ENCODE measurements around the gene SNTG2.
"Not testable (repeated sequence)": the region's sequence is repeated elsewhere in the genome, so short reads cannot be mapped to it uniquely, and the experiment has no call there.

The SNTG2 gene

DNA sequence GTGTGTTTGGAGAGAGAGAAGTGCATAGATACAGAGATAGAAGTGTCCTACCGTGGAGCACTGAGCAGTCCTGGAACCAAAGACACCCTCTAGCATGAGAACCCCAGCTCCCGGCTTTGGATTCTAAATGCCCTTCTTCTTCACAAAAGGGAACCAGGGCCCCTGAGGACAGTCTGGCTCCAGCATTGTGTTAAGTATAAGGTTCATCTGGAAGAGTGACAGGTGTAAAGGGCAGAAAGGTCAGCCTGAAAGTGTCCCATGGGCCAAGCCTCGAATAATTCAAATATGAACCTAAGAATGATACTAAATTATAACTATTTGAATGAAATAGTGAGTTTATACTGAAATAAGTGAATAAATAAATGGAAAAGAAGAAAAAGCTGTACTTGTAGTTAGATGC is 109.7 kb downstream of the SNTG2 start:
- DNase-seq: no peak

DNA sequence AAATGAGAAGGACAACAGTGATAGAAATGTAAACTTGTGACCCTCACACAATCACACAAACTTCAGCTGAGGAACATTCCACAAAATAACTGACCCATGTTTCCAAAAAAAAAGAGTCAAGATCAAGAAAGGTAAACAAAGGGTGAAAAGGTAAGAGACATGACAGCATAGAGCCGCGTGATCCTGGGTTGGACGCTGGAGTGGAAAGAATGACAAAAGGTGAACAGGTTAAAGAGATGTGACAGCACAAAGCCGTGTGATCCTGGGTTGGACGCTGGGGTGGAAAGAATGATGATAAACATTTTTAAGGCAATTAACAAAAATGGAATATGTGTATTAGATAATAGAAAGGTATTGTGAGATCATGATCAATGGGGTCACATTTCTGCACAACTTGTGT is 110.3 kb downstream of the SNTG2 start:
- DNase-seq: no peak

DNA sequence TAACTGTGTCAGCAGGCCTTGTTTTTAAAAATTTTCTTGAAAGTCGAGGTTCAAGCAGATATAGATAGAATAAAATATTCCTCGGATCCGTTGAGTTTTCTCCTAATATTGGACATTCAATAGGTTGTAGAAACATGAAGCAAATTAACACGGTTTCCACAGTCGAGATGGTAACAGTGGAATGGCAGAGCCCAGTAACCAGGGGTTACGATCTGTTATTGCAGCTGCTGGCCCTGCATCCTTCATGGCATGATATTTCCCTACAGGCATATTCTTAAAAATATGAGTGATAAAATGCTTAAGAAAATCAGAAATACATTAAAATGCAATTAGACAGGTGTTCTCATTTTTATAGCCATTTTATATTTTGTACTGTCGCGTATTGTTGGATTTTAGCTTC is 117.6 kb downstream of the SNTG2 start:
- no peak for DNase-seq

DNA sequence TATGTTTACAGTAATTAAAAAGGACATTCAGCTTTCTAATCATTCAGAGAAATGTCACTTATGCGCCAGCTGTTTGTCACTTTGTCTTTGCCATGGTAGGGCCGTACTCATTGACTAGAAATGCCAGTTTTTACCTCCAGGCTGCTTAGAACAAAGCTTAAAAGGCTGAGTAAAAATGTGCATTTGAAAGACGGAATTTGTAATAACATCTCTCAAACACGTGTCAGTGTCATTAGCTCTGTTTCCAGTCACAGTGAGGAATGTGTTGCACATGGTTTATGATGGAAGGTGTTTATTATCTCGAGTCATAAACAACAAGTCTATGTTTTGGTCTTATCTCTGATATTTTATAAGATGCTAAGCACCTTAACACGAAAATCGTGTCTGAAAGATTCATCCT is 118.2 kb downstream of the SNTG2 start:
- DNase-seq: no peak

DNA sequence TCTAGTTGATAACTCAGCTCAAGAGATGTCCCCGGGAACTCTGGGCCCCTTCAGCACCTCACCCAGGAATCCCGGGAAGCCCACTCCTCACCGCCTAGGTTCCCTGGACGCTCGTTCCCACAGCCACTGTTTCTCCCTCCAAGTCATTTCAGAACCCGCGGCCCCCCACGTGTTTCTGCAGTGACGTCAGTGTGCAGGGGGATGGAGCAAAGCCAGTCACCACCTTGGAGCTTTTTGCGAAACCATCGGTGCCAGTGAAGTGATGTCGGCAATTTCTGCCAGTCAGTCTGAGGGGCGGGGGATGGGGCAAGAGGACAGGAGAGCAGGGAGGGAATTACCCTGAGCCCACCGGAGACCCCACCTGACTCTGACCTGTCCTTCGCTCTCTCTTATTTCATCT is 119.2 kb downstream of the SNTG2 start:
- DNase-seq: no peak

DNA sequence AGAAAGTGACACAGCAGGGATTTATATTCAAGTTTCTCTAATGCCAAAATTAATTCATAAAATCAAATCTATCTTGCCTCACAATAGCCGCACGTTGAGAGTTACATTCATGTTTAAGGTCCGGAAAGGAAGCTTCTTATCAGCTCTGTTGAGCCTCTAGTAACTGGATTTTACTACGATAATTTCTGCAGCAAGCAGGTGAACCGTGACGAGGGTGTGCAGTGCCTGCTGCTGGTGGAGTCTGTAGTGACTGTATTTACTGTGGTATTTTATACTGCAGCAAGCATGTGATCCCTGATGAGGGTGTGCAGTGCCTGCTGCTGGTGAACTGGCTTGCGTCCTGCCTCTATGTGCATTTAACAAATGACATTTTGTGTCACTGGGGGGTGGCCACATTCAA is 120.0 kb downstream of the SNTG2 start:
- no peak for DNase-seq

DNA sequence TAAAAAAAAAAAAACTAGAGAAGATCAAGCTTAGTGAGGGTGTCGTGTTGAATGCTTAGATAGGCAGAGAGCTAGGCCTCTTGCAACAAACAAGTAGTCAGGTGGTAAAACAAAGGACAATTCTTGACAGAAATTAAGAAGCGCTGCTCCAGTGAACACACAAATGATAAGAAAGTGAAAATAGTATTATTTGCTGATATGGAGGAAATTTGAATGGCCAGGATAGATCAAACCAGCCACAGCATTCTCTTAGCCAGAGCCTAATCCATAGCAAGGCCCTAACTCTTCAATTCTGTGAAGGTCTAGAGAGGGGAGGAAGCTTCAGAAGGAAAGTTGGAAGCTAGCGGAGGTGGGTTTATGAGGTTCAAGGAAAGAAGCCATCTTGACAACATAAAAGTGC is 121.0 kb downstream of the SNTG2 start:
- DNase-seq: no peak

DNA sequence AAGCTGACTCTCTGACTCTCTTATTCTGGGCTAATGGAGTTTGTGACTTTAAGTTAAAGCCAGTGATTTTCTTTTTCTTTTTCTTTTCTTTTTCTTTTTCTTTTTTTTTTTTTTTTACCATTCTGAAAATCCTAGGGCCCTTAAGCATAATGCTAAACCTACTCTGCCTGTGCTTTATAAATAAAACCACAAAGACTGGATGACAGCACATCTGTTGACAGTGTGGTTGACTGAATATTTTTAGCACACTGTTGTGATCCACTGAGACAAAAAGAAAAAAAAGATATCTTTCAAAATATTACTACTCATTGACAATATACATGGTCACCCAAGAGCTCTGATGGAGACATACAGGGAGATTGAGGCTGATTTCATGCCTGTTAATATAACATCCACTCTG is 121.6 kb downstream of the SNTG2 start:
- DNase-seq: no peak

DNA sequence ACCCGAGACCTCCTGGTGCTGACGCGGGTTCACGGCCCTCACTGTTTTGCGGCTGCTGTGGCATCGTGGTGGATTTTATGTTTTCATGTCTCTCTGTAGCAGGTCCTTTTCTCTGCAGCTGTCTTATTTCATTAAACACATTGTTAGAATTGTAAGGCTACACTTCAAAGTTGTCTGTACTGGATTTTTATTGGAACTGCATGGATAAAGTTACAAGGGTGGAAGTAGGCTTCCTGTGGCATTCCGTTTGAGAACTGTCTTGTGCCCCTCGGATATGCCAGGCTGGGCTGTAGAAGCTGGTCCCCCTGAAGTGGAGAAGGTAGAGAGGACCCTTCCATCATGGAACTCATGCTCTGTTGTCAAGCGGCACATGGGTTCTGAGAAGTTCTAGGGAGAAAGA is 127.3 kb downstream of the SNTG2 start:
- DNase-seq: no peak

DNA sequence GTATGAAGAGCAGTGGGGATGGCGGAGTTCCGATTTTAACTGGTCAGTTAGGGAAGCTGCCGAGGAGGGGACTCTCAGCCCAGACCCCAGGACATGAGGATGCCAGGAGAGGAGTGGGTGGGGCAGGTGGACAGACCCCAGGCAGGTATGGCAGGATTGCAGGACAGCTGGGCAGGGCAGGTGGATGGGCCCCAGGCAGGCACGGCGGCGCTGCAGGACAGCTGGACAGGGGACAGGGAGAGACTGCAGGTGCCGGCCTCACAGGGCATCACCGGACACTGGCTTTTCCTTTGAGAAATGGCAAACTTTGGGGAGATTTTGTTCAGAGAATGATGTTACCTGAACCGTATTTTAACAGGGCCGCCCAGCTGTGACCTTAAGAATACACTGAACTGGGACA is 127.7 kb downstream of the SNTG2 start:
- DNase-seq: no peak

DNA sequence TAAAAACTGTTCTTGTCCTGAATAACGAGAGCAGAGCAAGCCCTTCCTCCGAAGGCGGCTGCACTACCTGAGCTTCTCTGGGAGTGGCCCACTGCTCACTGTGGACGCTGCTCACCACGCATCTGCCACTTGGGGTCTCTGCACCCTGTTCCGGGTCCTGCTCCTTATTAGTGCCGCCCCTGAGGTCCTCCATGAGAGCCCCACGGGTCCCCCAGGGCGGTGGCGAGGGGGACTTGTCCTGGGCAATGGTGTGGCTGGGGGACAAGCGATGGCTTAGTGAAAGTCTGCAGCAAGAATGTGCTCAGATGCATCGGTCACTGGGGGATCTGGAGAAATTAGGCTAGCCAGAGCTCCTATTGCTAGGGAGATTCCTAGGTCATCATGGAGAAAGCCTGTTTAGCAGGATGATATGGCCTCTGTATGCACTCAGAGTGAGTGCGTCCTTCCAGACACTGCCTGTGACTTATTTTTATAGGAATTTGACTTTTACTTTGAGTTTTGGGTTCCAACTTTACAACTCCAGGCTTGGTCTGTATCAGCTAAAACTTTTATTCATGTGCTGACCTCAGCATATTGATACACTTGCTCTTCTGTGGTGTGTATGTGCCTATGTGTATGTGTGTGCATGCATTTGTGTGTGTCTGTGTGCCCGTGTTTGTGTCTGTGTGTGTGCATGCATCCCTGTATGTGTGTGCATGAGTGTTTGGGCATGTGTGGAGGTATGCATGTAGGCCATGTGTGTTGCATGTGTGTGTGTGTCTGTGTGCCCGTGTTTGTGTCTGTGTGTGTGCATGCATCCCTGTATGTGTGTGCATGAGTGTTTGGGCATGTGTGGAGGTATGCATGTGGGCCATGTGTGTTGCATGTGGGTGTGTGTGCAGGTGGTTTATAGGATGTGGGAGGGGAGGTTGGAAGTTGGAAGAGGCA is 129.5 kb downstream of the SNTG2 start:
- DNase-seq: no peak

DNA sequence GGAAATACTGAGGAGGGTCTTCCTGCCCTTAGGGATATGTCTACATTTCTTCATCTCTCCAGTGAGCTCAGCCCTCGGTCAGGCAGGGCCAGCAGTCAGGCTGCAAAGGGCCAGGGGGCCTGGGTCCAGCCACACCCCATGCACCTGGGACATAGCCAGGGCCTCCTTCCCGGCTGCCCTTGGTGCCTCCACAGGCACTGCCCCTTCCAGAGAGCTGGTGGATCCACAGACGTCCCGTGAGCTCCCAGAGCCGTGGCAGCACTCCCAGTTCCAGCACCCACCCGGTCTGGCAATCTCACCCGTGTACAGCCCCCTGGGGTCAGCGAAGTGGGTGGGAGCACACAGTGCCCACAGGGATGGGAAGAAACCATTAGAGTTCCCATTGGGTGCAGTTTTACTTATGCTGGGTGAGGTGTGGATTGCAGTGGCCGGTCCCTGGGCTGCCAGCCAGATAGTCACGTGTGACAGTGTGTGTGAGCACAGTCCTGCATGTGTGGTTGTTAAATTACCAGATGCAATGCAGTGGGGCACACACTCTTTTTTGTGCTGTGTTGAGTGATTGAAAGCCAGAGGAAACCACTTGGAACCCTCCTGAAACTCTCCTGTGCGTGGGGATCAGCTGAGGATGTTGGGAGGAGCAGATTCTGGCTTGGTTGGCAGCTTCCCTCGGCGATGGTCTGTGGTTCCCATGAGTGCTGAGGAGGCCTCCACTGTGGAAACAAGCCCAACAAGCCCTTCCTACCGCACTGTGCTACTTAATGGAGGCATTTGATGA is 131.0 kb downstream of the SNTG2 start:
- no peak for DNase-seq

DNA sequence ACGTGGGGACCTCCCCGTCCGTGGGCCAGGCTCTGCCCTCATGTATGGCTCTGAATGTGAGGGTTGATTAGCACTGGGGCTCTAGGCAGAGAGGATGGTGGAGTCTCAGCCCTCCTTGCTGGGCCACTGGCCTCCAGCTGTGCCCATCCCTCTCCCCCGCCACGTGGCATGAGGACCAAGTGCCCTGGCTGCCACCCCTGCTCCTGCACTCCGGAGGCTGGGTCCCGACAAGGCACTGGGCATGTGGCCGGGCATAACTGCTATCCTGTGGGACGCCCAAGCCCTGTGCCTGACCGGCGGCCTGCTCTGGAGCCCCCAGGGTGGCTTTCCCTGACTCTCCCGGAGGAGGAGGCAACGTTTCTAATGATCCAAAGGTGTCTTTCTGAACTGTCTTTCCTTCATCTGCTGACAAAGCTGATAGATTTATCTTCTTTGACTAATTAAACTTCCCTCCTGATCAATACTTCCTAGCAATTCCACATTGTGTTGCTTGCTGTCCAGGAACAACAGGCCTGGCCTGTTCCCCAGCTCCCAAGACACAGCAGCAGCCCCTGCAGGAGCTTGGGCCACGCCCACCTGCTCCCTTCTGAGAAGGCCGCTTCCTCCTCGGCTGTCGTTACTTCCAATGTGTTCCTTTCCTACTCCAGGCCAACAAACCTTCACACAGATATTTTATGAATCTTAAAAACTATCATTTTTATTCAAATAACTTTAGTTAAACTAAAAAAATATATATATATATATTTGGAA is 132.0 kb downstream of the SNTG2 start:
- no peak for DNase-seq

DNA sequence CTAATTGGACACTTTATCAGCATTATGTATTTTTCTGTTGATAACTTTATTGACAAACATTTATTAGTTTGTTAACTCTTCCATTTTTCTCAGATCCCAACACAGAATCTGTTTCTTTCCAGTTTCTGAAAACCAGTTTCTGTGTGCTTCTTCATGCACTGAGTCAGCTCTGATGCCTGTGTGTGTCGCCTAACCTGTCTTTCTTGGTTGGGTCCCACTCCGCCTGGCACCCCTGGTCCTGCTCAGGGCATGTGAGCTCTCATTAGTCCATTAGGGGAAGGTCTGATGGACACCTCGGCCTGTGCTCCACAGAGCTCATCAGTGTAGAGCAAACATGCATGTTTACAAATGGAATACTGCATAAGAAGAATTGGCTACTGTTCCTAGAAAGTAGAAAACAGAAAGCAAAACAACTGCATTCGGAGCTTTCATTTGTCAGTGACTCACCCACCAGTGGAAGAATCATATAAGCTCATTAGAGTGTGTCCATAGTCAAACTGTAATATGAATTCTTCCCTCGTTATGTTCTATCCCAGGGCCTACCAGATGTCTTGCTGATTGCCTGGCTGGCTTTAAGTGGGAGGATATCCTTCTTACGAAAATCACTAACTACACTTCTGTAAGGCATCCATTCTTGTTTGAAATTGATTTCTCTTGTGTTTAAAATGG is 137.7 kb downstream of the SNTG2 start:
- DNase-seq: no peak

DNA sequence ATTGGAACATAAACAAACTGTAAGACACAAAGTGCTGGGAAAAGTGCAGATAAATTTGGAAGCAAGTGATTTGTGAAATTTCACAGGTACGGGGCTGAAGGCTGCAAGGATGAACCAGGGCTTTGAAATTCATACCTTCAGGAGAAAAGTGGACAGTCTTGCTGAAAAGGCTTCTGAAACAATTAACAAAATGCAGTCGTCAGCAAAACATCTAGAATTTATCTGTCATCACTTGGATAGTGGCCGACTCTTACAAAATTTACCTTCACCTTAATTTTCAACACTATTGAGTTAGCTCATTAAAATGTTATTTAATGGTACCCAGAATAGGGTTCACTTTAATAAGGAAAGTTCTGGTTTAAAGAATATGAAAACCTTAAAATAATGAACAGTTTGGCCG is 138.3 kb downstream of the SNTG2 start:
- no peak for DNase-seq

DNA sequence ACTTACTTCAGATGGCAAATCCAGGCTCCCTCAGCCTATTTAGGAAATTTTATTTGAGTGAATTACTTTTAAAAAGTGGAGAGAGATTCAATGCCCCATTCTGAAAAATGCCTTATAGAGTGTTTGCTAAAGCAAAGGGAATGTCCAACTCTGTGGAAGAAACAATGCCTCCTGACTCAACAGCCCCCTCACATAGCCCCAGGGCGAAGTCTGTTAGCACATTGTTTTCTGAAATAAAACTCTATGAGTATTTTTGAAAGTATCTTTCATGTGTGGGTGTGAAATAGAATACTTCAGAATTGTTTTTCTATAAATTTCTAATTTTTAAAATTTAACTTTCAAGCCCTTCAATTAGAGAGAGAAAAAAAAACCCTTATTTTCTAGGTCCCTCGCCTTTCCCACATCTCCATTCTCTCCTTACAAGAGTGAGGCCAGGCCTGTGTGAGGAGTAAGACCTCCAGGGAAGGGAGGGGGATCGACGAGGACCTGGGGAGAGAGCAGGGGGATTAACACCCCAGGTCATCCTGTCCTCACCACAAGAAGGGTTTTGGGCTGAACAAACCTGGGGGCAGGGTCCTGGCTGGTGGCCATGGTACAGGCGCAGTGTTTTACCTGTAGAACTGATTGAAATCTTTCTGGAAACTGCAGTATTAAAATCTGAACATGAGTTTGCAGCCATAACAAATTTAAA is 141.4 kb downstream of the SNTG2 start:
- DNase-seq: no peak

DNA sequence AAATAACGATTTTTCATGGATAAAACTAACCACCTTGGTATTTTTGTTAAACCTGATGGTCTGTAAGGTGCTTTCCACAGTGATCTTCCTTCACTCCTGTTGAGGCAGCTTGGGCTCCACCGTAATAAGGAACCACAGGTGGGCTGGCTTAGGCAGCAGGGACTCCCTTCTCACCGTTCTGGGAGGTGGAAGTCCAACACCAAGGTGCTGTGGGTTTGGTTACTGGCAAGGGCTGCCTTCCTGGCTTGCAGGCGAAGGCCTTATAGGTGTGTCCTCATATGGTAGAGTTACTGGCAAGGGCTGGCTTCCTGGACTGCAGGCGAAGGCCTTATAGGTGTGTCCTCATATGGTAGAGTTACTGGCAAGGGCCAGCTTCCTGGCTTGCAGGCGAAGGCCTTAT is 143.0 kb downstream of the SNTG2 start:
- DNase-seq: not testable (repeated sequence)

DNA sequence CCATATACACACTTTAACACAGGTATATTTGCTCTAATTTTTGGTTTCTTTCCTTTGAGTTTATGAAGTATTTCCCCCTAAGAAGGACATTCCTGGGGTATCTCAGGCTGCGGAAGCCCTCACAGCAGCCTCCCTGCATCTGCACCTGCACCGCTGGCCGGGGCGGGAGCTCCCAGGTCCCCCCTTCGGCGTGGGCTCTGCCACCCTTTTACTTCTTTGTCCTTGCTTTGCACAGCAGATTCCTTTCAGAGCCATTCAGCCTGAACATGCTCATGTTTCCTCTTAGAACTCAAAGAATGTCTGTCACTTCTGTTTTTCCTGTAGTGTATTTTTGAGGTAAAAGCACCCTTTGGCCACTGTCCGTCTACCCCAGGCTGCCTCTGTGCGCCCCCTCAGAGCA is 146.5 kb downstream of the SNTG2 start:
- no peak for DNase-seq

DNA sequence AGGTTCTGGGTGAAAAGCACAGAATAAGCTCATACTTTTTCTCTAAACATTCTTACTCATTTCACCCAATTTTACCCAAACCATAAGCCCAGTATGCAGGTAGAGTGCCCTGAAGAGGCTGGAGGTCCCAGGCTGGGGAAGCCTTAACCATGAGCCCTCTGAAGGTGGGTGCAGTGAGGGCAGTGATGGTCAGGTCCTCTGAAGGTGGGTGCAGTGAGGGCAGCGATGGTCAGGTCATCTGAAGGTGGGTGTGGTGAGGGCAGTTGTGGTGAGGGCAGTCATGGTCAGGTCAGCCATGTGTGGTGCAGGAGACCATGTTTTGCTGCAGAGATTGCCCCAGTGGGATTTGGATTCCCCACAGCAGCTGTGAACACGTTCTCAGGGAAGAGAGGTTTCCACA is 148.8 kb downstream of the SNTG2 start:
- no peak for DNase-seq

DNA sequence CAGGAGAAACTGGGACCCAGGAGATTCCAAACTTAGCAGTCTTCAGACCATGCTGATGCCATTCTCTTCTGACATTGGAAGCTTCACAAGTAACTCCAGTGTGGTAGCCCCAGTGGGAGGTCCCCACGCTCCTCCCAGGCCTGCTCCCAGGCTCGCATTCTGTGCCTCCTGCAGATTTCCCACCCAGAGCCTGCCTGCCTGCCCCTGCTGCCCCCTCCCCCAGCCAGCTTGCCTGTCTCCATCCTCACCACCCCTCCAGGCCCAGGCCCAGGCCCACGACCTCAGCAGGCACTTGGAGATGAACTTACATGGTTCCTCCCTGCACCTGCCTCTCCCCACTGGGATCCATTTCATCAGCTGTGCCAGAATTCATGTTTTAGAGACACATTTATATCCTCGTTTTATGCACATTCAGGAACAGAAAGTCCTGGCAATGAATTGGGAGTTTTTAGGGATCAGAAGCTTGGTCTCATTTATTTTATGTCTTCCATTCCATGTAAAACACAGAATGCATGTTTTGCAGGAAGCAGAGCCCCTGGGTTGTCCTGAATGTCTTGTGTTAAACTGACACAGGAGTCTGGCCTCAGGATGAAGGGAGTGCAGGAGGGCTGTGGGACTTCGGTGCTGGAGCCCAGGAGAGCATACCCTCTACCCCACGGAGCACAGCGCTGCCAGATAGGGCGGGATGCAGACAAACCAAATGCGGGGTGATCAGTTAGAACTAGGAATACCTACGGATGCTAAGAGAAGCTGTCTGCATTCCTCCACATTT is 150.5 kb downstream of the SNTG2 start:
- no peak for DNase-seq

DNA sequence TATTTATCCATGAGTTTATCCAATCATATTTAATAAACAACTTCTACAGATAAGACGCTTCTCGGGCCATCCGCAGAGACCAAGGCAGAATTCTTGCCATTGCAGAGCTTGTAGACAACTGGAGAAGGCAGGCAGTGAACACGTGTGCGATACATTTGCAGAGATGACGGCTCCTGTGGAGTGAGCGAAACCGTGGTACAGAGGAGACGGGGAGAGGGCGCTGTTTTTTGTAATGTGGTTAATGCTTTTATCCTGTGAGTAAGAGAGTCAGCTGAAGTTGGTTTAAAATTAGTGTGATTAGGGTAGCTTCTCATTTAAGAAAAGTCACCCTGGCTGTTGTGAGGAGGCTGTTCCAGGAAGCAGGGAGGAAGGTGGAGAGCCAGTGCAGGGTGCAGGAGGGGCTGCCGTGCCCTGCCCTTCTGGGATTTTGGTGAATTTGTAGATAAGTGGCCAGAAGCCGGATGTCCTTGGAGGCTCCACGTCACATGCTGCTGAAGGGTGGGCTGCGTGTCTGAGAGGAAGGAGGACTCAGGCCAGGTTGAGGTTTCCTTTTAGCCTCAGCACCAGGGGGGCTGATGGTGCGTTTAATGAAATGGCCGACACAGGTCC is 151.4 kb downstream of the SNTG2 start:
- no peak for DNase-seq

Measured in retina (tissue), 1 donor.